SIG-M5 treated with dmso at 0.1 percent for 504 hours (cell line): ENCODE data around the gene PKNOX1.
"Not testable (repeated sequence)": the region's sequence is repeated elsewhere in the genome, so short reads cannot be mapped to it uniquely, and the experiment has no call there.

Source experiments
- DNase-seq: peaks from one replicate; lab custom pipeline; 2025; ENCODE audit not compliant: unreplicated experiment; lab: John Stamatoyannopoulos, UW

Gene PKNOX1

GRCh38 chr21:42951193-42951592 is 23.2 kb upstream of the PKNOX1 start:
- DNase-seq: not testable (repeated sequence)

- DNase-seq: no peak
These were observed 17.3 kb upstream of the PKNOX1 start for GRCh38 chr21:42956824-42957630.

GRCh38 chr21:42958122-42958521 is 16.2 kb upstream of the PKNOX1 start:
- DNase-seq: not testable (repeated sequence)

- DNase-seq: no peak
These were observed 14.6 kb upstream of the PKNOX1 start for GRCh38 chr21:42959728-42960127.

GRCh38 chr21:42962380-42963007 is 11.9 kb upstream of the PKNOX1 start:
- no peak for DNase-seq

- no peak for DNase-seq
These were observed 10.3 kb upstream of the PKNOX1 start for GRCh38 chr21:42964086-42964485.

GRCh38 chr21:42964546-42965210 is 9.7 kb upstream of the PKNOX1 start:
- no peak for DNase-seq

GRCh38 chr21:42965211-42965560 is 9.2 kb upstream of the PKNOX1 start:
- no peak for DNase-seq

- DNase-seq: not testable (repeated sequence)
These were observed 6.7 kb upstream of the PKNOX1 start for GRCh38 chr21:42967616-42968015.

GRCh38 chr21:42969193-42969600 is 5.2 kb upstream of the PKNOX1 start:
- no peak for DNase-seq

GRCh38 chr21:42970946-42971653 is 3.3 kb upstream of the PKNOX1 start:
- no peak for DNase-seq

GRCh38 chr21:42971897-42972275 is 2.5 kb upstream of the PKNOX1 start:
- no peak for DNase-seq

- DNase-seq: no peak
These were observed 912 bp upstream of the PKNOX1 start for GRCh38 chr21:42973309-42973990.

GRCh38 chr21:42974832-42975820 is 764 bp downstream of the PKNOX1 start:
- peak; percentile 74 for DNase-seq

GRCh38 chr21:42975886-42976608 is 1.7 kb downstream of the PKNOX1 start:
- peak; percentile 14 for DNase-seq

- no peak for DNase-seq
These were observed 6.2 kb downstream of the PKNOX1 start for GRCh38 chr21:42980312-42981213.

- no peak for DNase-seq
These were observed 6.8 kb downstream of the PKNOX1 start for GRCh38 chr21:42981214-42981523.

GRCh38 chr21:42981862-42982261 is 7.5 kb downstream of the PKNOX1 start:
- DNase-seq: no peak
